H1 (cell line): ENCODE data around the gene SPARC. TPM values are rescaled to one million over a fixed set of nuclear protein-coding genes. Genes with fewer than 3 reads are reported as not detected.
A peak's percentile ranks its signal among the peaks of the same experiment; 100 is the strongest.

ENCODE experiments used
- CTCF ChIA-PET: fragments of 300-600 bp; sonication (Branson Sonifier 250); formaldehyde crosslinking; loops from one replicate; lab custom pipeline; 2021; ENCODE audit not compliant: partially characterized antibody; lab: Charles Lee
- POLR2A ChIA-PET: fragments of 300-600 bp; sonication (Branson Sonifier 250); formaldehyde crosslinking; loops from one replicate; lab custom pipeline; 2021; ENCODE audit warnings: inconsistent platforms; ENCODE audit not compliant: partially characterized antibody; lab: Charles Lee
- DNase-seq, 2 experiments: peaks; one replicate each; pipeline versions ENCODE4 v3.0.0 to v3.0.0-alpha.2; 2010 to 2022; ENCODE audit warnings: low spot score in 2 of 2, low read depth in 1 of 2, mixed read lengths in 1 of 2
- FAIRE-seq: peaks from 2 replicates; lab custom pipeline; 2011; peaks lifted over from hg19 to GRCh38; lab: Jason Lieb, UNC
- H2AFZ ChIP-seq: 2 replicates; pipeline ENCODE4 v1.8.1; 2012; ENCODE audit warnings: low read length, inconsistent platforms
- H2AK5ac ChIP-seq: 2 replicates; pipeline ENCODE4 v1.6.1; 2013; ENCODE audit warnings: low read depth, low read length
- H2BK120ac ChIP-seq: replicated peaks from 2 replicates; pipeline ENCODE3; 2013; ENCODE audit warnings: low read depth, low read length, inconsistent platforms
- H2BK12ac ChIP-seq: 2 replicates; pipeline ENCODE4 v1.6.1; 2013; ENCODE audit warnings: low read depth, low read length
- H2BK15ac ChIP-seq: 2 replicates; pipeline ENCODE4 v1.6.1; 2013; ENCODE audit warnings: low read length
- H2BK20ac ChIP-seq: 2 replicates; pipeline ENCODE4 v1.6.1; 2013; ENCODE audit warnings: low read length
- H2BK5ac ChIP-seq: 2 replicates; pipeline ENCODE4 v1.6.1; 2013; ENCODE audit warnings: low read depth, low read length
- H3K14ac ChIP-seq: 2 replicates; pipeline ENCODE4 v1.6.1; 2013; ENCODE audit warnings: inconsistent platforms; ENCODE audit not compliant: insufficient read length
- H3K18ac ChIP-seq: 2 replicates; pipeline ENCODE4 v1.6.1; 2013; ENCODE audit warnings: low read length; ENCODE audit errors: extremely low read depth
- H3K23ac ChIP-seq: 2 replicates; pipeline ENCODE4 v1.6.1; 2013; ENCODE audit warnings: inconsistent platforms; ENCODE audit not compliant: insufficient read length
- H3K23me2 ChIP-seq: 2 replicates; pipeline ENCODE4 v1.6.1; 2013; ENCODE audit warnings: low read depth, low read length
- H3K27ac ChIP-seq: 2 replicates; pipeline ENCODE4 v1.6.1; 2011; ENCODE audit warnings: low read depth, low read length, inconsistent platforms
- H3K27me3 ChIP-seq, 4 experiments: replicated peaks in 1 of 4; 1 replicate in 1 of 4; 2 replicates in 3 of 4; pipeline versions ENCODE4 v1.6.1 to v1.8.1; 2011 to 2013; ENCODE audit warnings: low read length in 3 of 4, mild to moderate bottlenecking in 3 of 4, inconsistent platforms in 2 of 4, mixed read lengths in 2 of 4, moderate library complexity in 1 of 4; ENCODE audit not compliant: control insufficient read depth in 3 of 4, insufficient read depth in 3 of 4; ENCODE audit errors: extremely low read depth in 1 of 4
- H3K36me3 ChIP-seq, 4 experiments: 2 replicates each; pipeline versions ENCODE4 v1.6.1 to v1.8.1; 2011 to 2013; ENCODE audit warnings: mild to moderate bottlenecking in 4 of 4, low read length in 3 of 4, moderate library complexity in 2 of 4, control low read depth in 1 of 4, inconsistent platforms in 1 of 4; ENCODE audit not compliant: insufficient read depth in 4 of 4, control insufficient read depth in 2 of 4
- H3K4ac ChIP-seq: replicated peaks from 2 replicates; pipeline ENCODE3; 2013; ENCODE audit warnings: low read length, low read depth, mixed read lengths, inconsistent platforms; ENCODE audit not compliant: insufficient read length
- H3K4me1 ChIP-seq, 4 experiments: replicated peaks in 1 of 4; 1 replicate in 1 of 4; 2 replicates in 3 of 4; pipeline versions ENCODE4 v1.6.1 to v1.8.1; 2011 to 2013; ENCODE audit warnings: low read length in 3 of 4, inconsistent platforms in 2 of 4, mixed read lengths in 1 of 4; ENCODE audit not compliant: insufficient read depth in 4 of 4, control insufficient read depth in 3 of 4
- H3K4me2 ChIP-seq, 2 experiments: 2 replicates each; pipeline versions ENCODE4 v1.6.1 to v1.8.1; 2011 to 2013; ENCODE audit warnings: low read depth in 2 of 2, low read length in 2 of 2, control low read depth in 1 of 2, inconsistent platforms in 1 of 2, mild to moderate bottlenecking in 1 of 2; ENCODE audit not compliant: insufficient read depth in 1 of 2
- H3K4me3 ChIP-seq, 4 experiments: fragments of 200-600, 300-600 bp in 1 of 4; sonication (generic), shearing (Covaris generic), sonication (Bioruptor Twin) in 1 of 4; 2 replicates each; pipeline versions ENCODE4 v1.5.1 to v1.8.1; 2011 to 2016; ENCODE audit warnings: low read length in 4 of 4, low read depth in 3 of 4, control low read depth in 2 of 4, inconsistent platforms in 2 of 4, mild to moderate bottlenecking in 2 of 4, mixed read lengths in 1 of 4, moderate library complexity in 1 of 4; ENCODE audit not compliant: insufficient read depth in 2 of 4; ENCODE audit errors: extremely low read depth in 1 of 4
- H3K56ac ChIP-seq: replicated peaks from 2 replicates; pipeline ENCODE3; 2013; ENCODE audit warnings: low read depth, mild to moderate bottlenecking, mixed read lengths, low read length, inconsistent platforms; ENCODE audit not compliant: insufficient read length
- H3K79me1 ChIP-seq: 2 replicates; pipeline ENCODE4 v1.6.1; 2013; ENCODE audit warnings: low read depth, low read length, control low read depth
- H3K79me2 ChIP-seq, 2 experiments: 2 replicates each; pipeline versions ENCODE4 v1.6.1 to v1.8.1; 2012 to 2013; ENCODE audit warnings: low read length in 2 of 2, mild to moderate bottlenecking in 2 of 2, inconsistent platforms in 1 of 2; ENCODE audit not compliant: insufficient read depth in 2 of 2, control insufficient read depth in 1 of 2
- H3K9ac ChIP-seq, 4 experiments: replicated peaks in 1 of 4; 1 replicate in 1 of 4; 2 replicates in 3 of 4; pipeline versions ENCODE4 v1.6.1 to v1.8.1; 2011 to 2013; ENCODE audit warnings: low read depth in 3 of 4, low read length in 3 of 4, control low read depth in 2 of 4, mild to moderate bottlenecking in 2 of 4, moderate library complexity in 2 of 4, inconsistent platforms in 1 of 4; ENCODE audit errors: extremely low read depth in 1 of 4
- H3K9me3 ChIP-seq, 2 experiments: 2 replicates each; pipeline versions ENCODE4 v1.6.1 to v1.8.1; 2012 to 2013; ENCODE audit warnings: mild to moderate bottlenecking in 2 of 2, moderate library complexity in 2 of 2, control low read depth in 1 of 2, inconsistent platforms in 1 of 2, low read depth in 1 of 2, low read length in 1 of 2, mixed read lengths in 1 of 2; ENCODE audit not compliant: insufficient read depth in 2 of 2
- H4K20me1 ChIP-seq, 2 experiments: replicated peaks in 1 of 2; 2 replicates each; pipeline versions ENCODE3 to v1.8.1; 2011 to 2013; ENCODE audit warnings: inconsistent platforms in 2 of 2, low read length in 2 of 2, mild to moderate bottlenecking in 1 of 2; ENCODE audit not compliant: insufficient read depth in 2 of 2, control insufficient read depth in 1 of 2
- H4K5ac ChIP-seq: 2 replicates; pipeline ENCODE4 v1.6.1; 2013; ENCODE audit warnings: low read length, low read depth, mixed read lengths, inconsistent platforms; ENCODE audit not compliant: insufficient read length
- H4K8ac ChIP-seq: 2 replicates; pipeline ENCODE4 v1.8.0; 2013; ENCODE audit warnings: mild to moderate bottlenecking, moderate library complexity, low read length, inconsistent platforms; ENCODE audit not compliant: insufficient read depth; ENCODE audit errors: extremely low read depth
- H4K91ac ChIP-seq: replicated peaks from 2 replicates; pipeline ENCODE3; 2013; ENCODE audit warnings: low read length, mixed read lengths, inconsistent platforms; ENCODE audit not compliant: insufficient read length
- ASH2L ChIP-seq: fragments of 200-600, 300-600 bp; sonication (generic); IDR thresholded peaks from one replicate; pipeline ENCODE4 v1.7.1; 2017; ENCODE audit warnings: low read length
- BCL11A ChIP-seq, 2 experiments: IDR thresholded peaks; one replicate each; pipeline ENCODE4 v1.6.1; 2011; ENCODE audit warnings: low read depth in 2 of 2, low read length in 2 of 2, mild to moderate bottlenecking in 2 of 2
- RFX5 ChIP-seq: IDR thresholded peaks from 2 replicates; pipeline ENCODE4 v1.6.1; 2011; ENCODE audit warnings: low read depth, low read length, improper control_type of control experiment, borderline replicate concordance
- RNF2 ChIP-seq: fragments of 200-900, 300-1000 bp; sonication (generic); IDR thresholded peaks from 2 replicates; pipeline ENCODE4 v1.7.1; 2016; ENCODE audit warnings: borderline replicate concordance, low read depth, mild to moderate bottlenecking, antibody characterized with exemption, low read length; ENCODE audit not compliant: poor library complexity, severe bottlenecking; ENCODE audit errors: missing control alignments
- RXRA ChIP-seq: IDR thresholded peaks from 2 replicates; pipeline ENCODE4 v1.6.1; 2011; ENCODE audit warnings: low read depth, mild to moderate bottlenecking, low read length, moderate library complexity; ENCODE audit not compliant: insufficient read depth
- SIN3A ChIP-seq, 2 experiments: IDR thresholded peaks in 1 of 2; conservative IDR thresholded peaks in 1 of 2; 2 replicates each; pipeline ENCODE4 v1.6.1; 2011 to 2012; ENCODE audit warnings: low read length in 2 of 2, improper control_type of control experiment in 1 of 2, low read depth in 1 of 2, mild to moderate bottlenecking in 1 of 2
- SIX5 ChIP-seq: IDR thresholded peaks from 2 replicates; pipeline ENCODE4 v1.6.1; 2011; ENCODE audit warnings: mild to moderate bottlenecking, low read depth, low read length
- SP1 ChIP-seq: IDR thresholded peaks from 2 replicates; pipeline ENCODE4 v1.6.1; 2011; ENCODE audit warnings: low read depth, low read length
- TBP ChIP-seq: IDR thresholded peaks from 2 replicates; pipeline ENCODE4 v1.6.1; 2011; ENCODE audit warnings: low read depth, low read length, improper control_type of control experiment
- TEAD4 ChIP-seq: IDR thresholded peaks from 2 replicates; pipeline ENCODE4 v1.6.1; 2012; ENCODE audit warnings: low read depth, low read length, inconsistent platforms, mixed read lengths
- WGBS, 2 experiments: shearing (Covaris generic) in 1 of 2; methylation state at CpG; one replicate each; pipeline versions ENCODE4 v1.1.6 to v1.1.7; 2013 to 2015; ENCODE audit warnings: low lambda C conversion rate in 2 of 2, mixed read lengths in 2 of 2, inconsistent platforms in 1 of 2, low coverage in 1 of 2, missing lambda C conversion rate in 1 of 2; ENCODE audit not compliant: insufficient replicate concordance in 2 of 2, insufficient coverage in 1 of 2, insufficient read length in 1 of 2; ENCODE audit errors: extremely low coverage in 1 of 2, missing lambda C conversion rate in 1 of 2; 5-methylcytosine and 5-hydroxymethylcytosine counted together
- polyA plus RNA-seq, 7 experiments: library from polyadenylated mRNA; depleted of rRNA in 3 of 7; stranded (reverse) in 5 of 7; unstranded in 2 of 7; fragments of >200 nt in 5 of 7; fragments of 200-250 nt in 2 of 7; gene quantifications; 1 replicate in 5 of 7; 2 replicates in 1 of 7; 4 replicates in 1 of 7; pipeline versions ENCODE4 v1.2.1 to v1.2.3, GENCODE V29; 2011 to 2013; ENCODE audit warnings: missing spikeins in 2 of 7, mixed read lengths in 2 of 7
- total RNA-seq: library from RNA; stranded (reverse); fragmentation: NEBNext Ultra II Directional; extraction: Animal tissue kit (Norgen Biotek cat#: 25700); gene quantifications from 2 replicates; pipeline ENCODE4 v1.2.1, GENCODE V29; 2021
- TF ChIP-seq, protein P1 (sequence below): IDR thresholded peaks from 2 replicates; pipeline ENCODE4 v1.6.1; 2012; ENCODE audit warnings: low read length, inconsistent platforms

SPARC gene
- total and polyA plus RNA-seq, 2 of the 8 experiments (the other 6 are each of a cell fraction or from before 2014, with no cell fraction given), result 375 to 438 TPM

DNA sequence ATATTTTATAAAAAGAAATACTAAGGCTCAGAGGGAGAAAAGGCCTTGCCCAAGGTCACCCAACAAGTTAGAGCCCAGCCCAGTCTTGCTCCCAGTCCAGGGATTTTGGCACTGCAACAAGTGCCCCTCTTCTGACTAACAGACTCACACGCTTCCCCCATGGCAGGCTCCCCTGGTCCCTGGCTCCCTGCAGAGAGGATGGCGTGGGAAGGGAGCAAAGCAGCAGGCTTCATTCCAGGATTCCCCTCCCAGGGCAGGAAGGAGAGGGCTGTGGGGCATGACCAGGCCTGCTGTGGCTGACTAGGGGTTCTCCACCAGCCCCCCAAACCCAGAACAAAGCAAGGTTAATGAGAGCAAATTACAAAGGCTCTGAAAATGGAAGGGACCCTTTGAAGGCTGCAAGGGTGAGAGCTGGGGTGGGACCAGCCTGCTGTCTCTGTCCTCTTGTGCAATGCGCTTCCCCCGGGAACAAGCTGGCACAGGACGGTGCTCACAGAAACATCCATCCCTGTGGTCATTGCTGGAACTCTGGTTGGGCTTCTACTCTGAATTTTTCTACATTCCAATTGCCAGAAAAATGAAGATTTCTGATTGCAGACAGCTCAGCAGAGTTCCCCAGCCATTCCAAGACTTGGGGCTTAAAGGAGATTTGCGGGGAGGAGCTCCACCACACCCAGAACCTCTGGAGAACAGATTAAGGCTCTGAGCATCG lies 58.4 kb downstream of the SPARC start:
- Histone ChIP-seq H4K8ac (no peak overlapping the region; the same call in 1 of the 2 replicates), H3K18ac (peak overlapping the region; percentile 7; the same call in 1 of the 2 replicates), H3K4ac (no peak overlapping the region), H2BK5ac (no peak overlapping the region), H3K4me2 (no peak overlapping the region), H3K14ac (no peak overlapping the region), H4K91ac (no peak overlapping the region), H2BK20ac (no peak overlapping the region), H2AK5ac (no peak overlapping the region), H3K4me3 (no peak overlapping the region), H3K79me2 (no peaks in the 10 kb centered on the region), H4K20me1 (no peaks in the 10 kb centered on the region), H3K27ac (no peak overlapping the region), H4K5ac (no peak overlapping the region), H3K23ac (no peak overlapping the region), H3K23me2 (no peaks in the 10 kb centered on the region), H3K27me3 (no peaks in the 10 kb centered on the region), H3K4me1 (peaks cover 0 to 4% (median under 1%) of the 10 kb centered on the region in 4 experiments; a peak in 2 of 7 replicates), H2BK12ac (no peak overlapping the region), H2AFZ (no peak overlapping the region), H3K79me1 (no peaks in the 10 kb centered on the region), H2BK120ac (no peak overlapping the region), H3K9me3 (no peaks in the 10 kb centered on the region), H2BK15ac (no peak overlapping the region), H3K9ac (no peak overlapping the region), H3K56ac (no peak overlapping the region), H3K36me3 (no peaks in the 10 kb centered on the region)
- WGBS, 2 experiments, result 81% methylated on average over 7 of the region's 7 CpGs; no CpG with 5 or more reads in 1 of the 2 experiments
- DNase-seq (no peak), FAIRE-seq (no peak)
- CTCF ChIA-PET, result interaction anchor here (0.6 to 5.7 kb wide), 8 partner anchors 10 to 343 kb away, joined by 3 to 32 read pairs (median 4); partner anchors contain the start of gene SLC36A1
- POLR2A ChIA-PET, result interaction anchor here (0.9 kb wide), 1 partner anchor 9 kb away, joined by 3 read pairs; no protein-coding TSS in a partner anchor
- TF ChIP-seq SP1 (no peak), RXRA (no peak), TBP (no peak), SIN3A (conservative IDR thresholded peaks at IDR 0.05 in 1 of 2, IDR thresholded peaks at IDR 0.05 in 1 of 2; ENCODE audit: low read depth in 1 of 2, low read length in 2 of 2) (no peak), TEAD4 (no peak), RFX5 (no peak), RNF2 (no peak), ASH2L (no peak), SIX5 (no peak), BCL11A (IDR thresholded peaks at IDR 0.05; ENCODE audit: low read depth in 2 of 2, low read length in 2 of 2) (no peak)
- TF ChIP-seq, protein P1, sequence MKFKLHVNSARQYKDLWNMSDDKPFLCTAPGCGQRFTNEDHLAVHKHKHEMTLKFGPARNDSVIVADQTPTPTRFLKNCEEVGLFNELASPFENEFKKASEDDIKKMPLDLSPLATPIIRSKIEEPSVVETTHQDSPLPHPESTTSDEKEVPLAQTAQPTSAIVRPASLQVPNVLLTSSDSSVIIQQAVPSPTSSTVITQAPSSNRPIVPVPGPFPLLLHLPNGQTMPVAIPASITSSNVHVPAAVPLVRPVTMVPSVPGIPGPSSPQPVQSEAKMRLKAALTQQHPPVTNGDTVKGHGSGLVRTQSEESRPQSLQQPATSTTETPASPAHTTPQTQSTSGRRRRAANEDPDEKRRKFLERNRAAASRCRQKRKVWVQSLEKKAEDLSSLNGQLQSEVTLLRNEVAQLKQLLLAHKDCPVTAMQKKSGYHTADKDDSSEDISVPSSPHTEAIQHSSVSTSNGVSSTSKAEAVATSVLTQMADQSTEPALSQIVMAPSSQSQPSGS, result no peak
